ENCODE measurements around the gene SFXN5. TPM values are rescaled to one million over a fixed set of nuclear protein-coding genes. Genes with fewer than 3 reads are reported as not detected.

SFXN5 gene
- total RNA-seq, 1 donor from 2014 or later = 13.7 TPM

DNA sequence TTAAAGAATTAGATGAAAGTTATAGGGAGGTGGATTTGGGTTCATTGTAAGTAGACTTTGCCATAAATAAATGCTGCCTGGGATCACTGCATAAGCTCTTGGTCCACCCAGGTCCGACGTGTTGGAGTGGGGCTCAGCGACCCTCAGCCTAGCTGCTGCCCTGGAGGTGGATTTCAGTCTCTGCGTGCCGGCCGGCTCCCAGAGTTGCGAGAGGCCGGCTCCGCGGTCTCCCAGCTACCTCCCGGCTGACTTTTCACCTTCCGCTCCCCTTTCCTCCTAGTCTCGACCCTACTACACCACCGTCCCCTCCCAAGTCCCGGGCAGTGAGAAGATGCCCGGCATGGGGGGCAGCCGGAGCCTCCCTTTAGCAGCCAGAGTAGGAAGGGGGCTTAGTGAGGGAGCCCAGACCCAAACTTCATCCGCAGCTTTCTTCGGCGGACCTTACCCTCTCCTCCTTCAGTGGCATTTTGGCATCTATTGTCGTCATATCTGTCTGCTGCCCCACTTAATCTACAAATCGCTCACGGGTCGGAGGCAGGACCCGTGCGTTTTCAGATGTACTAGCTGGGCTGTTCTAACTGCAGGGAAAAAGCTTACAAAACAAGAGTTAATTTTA, 146.1 kb downstream of the SFXN5 start:
- Mint-ChIP-seq H3K27me3 (ENCODE audit: unreplicated experiment) (peaks cover 25% of the 10 kb centered on the region), H3K4me3 (ENCODE audit: unreplicated experiment) (peak overlapping the region; percentile 46), H3K27ac (ENCODE audit: unreplicated experiment) (no peak overlapping the region)

DNA sequence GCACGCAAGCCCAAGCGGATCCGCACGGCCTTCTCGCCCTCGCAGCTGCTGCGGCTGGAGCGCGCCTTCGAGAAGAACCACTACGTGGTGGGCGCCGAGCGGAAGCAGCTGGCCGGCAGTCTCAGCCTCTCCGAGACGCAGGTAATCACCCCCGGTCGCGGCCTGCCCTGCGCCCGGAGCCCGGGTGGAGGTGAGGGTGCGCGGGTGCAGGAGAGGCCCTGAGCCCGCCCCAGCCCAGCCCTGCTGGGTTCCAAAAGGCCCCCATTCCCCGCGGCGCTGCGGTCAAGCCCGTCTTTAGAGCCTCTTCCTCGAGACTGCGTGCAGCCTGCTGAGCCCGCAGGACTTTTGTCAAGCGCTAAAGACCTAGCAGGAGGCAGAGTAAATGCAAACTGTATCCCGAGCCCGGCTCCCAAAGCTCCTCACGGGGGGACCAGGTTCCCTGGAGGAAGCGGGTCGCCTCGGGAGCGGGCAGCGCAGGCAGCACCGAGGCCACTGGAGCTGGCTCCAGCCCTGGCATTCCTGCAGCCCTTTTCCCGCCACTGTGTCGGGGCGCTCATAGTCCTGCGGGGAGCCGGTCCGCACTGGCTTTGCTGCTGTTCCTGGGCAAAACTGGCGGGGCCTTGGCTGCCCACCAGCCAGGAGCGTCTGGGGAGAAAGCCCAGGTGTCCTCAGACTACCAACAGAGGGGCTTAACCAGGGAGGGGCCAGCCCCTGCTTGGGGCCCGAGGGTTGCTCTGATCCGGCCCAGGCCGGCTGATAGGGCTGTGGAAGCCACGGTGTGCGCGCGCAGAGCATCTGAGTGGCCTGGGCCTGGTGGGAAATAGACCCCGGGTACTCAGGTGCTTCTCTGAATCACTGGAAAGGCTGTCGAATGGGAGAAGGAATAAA, 146.9 kb downstream of the SFXN5 start:
- TF ChIP-seq, protein P1, sequence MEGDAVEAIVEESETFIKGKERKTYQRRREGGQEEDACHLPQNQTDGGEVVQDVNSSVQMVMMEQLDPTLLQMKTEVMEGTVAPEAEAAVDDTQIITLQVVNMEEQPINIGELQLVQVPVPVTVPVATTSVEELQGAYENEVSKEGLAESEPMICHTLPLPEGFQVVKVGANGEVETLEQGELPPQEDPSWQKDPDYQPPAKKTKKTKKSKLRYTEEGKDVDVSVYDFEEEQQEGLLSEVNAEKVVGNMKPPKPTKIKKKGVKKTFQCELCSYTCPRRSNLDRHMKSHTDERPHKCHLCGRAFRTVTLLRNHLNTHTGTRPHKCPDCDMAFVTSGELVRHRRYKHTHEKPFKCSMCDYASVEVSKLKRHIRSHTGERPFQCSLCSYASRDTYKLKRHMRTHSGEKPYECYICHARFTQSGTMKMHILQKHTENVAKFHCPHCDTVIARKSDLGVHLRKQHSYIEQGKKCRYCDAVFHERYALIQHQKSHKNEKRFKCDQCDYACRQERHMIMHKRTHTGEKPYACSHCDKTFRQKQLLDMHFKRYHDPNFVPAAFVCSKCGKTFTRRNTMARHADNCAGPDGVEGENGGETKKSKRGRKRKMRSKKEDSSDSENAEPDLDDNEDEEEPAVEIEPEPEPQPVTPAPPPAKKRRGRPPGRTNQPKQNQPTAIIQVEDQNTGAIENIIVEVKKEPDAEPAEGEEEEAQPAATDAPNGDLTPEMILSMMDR (IDR thresholded peaks at IDR 0.05; ENCODE audit: partially characterized antibody, unreplicated experiment) = no peak
- Mint-ChIP-seq H3K27me3 (ENCODE audit: unreplicated experiment) (peaks cover 28% of the 10 kb centered on the region), H3K4me1 (ENCODE audit: low read depth, unreplicated experiment) (no peaks in the 10 kb centered on the region), H3K4me3 (ENCODE audit: unreplicated experiment) (no peak overlapping the region), H3K9me3 (ENCODE audit: unreplicated experiment) (peaks cover 8% of the 10 kb centered on the region), H3K36me3 (ENCODE audit: unreplicated experiment) (no peaks in the 10 kb centered on the region), H3K27ac (ENCODE audit: unreplicated experiment) (no peak overlapping the region)
- peak; percentile 46 for DNase-seq

More for the DNA sequence above, 146.1 kb downstream of the SFXN5 start:
- TF ChIP-seq, protein P1 (IDR thresholded peaks at IDR 0.05; ENCODE audit: partially characterized antibody, unreplicated experiment) = no peak
- no peak for DNase-seq
- Mint-ChIP-seq H3K4me1 (ENCODE audit: low read depth, unreplicated experiment) (no peaks in the 10 kb centered on the region), H3K36me3 (ENCODE audit: unreplicated experiment) (no peaks in the 10 kb centered on the region), H3K9me3 (ENCODE audit: unreplicated experiment) (peaks cover 7% of the 10 kb centered on the region)

DNA sequence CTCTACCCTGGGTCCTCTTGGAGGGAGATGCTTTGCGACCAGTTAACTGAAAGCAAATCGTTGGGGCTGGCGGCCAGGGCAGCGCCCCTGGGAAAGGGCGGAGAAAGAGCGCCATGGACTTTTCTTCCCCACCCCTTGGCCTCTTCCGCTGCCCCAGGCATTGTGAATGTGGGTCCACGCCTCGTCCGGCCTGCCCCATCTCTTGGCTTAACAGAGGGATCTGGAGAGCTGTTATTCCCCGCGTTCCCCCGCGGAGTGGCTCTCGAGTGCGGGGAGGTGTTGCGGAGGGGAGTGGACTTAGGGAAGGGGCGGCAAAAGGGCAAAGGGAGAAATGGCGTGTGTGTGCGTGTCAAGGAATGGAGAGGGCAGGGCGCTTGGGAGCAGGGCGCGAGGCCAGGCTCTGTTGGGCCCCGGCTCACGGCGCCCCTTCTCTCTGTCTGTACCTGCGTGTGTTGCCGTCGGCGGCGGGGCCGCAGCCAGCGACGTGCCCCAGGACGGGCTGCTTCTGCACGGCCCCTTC, 147.6 kb downstream of the SFXN5 start:
- TF ChIP-seq, protein P1 (IDR thresholded peaks at IDR 0.05; ENCODE audit: partially characterized antibody, unreplicated experiment) = no peak
- H3K9me3 Mint-ChIP-seq (ENCODE audit: unreplicated experiment) = peaks cover 14% of the 10 kb centered on the region
- H3K4me3 Mint-ChIP-seq (ENCODE audit: unreplicated experiment) = peak overlapping the region; percentile 52
- H3K36me3 Mint-ChIP-seq (ENCODE audit: unreplicated experiment) = no peaks in the 10 kb centered on the region
- peaks cover 2% of the 10 kb centered on the region for H3K4me1 Mint-ChIP-seq (ENCODE audit: low read depth, unreplicated experiment)
- no peak overlapping the region for H3K27ac Mint-ChIP-seq (ENCODE audit: unreplicated experiment)
- peaks cover 34% of the 10 kb centered on the region for H3K27me3 Mint-ChIP-seq (ENCODE audit: unreplicated experiment)
- no peak for DNase-seq

DNA sequence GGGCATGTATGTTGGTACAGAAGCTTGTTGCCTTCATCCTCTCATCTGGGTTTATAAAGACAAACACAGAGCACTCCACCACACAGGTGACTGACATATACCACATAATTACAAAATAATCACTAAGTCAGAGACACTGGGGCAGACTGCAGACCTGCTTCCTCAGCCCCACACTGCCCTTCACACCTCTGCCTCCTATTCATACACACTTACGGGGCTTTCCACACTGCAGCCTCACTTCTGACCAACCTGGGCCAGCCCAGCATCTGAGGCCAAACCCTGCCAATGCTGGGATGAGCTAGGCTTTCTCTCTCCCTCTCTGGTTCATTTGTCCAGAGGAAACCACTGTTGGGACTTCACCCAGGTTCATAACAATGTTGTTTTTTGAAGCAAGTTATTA, 149.7 kb downstream of the SFXN5 start:
- TF ChIP-seq, protein P1 (IDR thresholded peaks at IDR 0.05; ENCODE audit: partially characterized antibody, unreplicated experiment) = no peak
- H3K9me3 Mint-ChIP-seq (ENCODE audit: unreplicated experiment) = peaks cover 14% of the 10 kb centered on the region
- peaks cover 41% of the 10 kb centered on the region for H3K27me3 Mint-ChIP-seq (ENCODE audit: unreplicated experiment)
- H3K4me3 Mint-ChIP-seq (ENCODE audit: unreplicated experiment) = no peak overlapping the region
- DNase-seq = no peak
- H3K27ac Mint-ChIP-seq (ENCODE audit: unreplicated experiment) = no peak overlapping the region
- H3K4me1 Mint-ChIP-seq (ENCODE audit: low read depth, unreplicated experiment) = peaks cover 2% of the 10 kb centered on the region
- no peaks in the 10 kb centered on the region for H3K36me3 Mint-ChIP-seq (ENCODE audit: unreplicated experiment)
